H1 (cell line): ENCODE measurements around the gene ZNF521. TPM values are rescaled to one million over a fixed set of nuclear protein-coding genes. Genes with fewer than 3 reads are reported as not detected.

Source experiments
- CEBPB ChIP-seq: IDR thresholded peaks from 2 replicates; pipeline ENCODE4 v1.6.1; 2012; ENCODE audit warnings: low read depth, low read length
- CHD7 ChIP-seq: fragments of 300-600 bp; sonication (generic); IDR thresholded peaks from 2 replicates; pipeline ENCODE4 v1.7.1; 2012; ENCODE audit warnings: low read length, moderate library complexity, mild to moderate bottlenecking, inconsistent platforms; ENCODE audit not compliant: insufficient replicate concordance
- MAX ChIP-seq: IDR thresholded peaks from 2 replicates; pipeline ENCODE4 v1.6.1; 2012; ENCODE audit warnings: inconsistent platforms
- TEAD4 ChIP-seq: IDR thresholded peaks from 2 replicates; pipeline ENCODE4 v1.6.1; 2012; ENCODE audit warnings: low read depth, low read length, inconsistent platforms, mixed read lengths
- polyA plus RNA-seq, 7 experiments: library from polyadenylated mRNA; depleted of rRNA in 3 of 7; stranded (reverse) in 5 of 7; unstranded in 2 of 7; fragments of >200 nt in 5 of 7; fragments of 200-250 nt in 2 of 7; gene quantifications; 1 replicate in 5 of 7; 2 replicates in 1 of 7; 4 replicates in 1 of 7; pipeline versions ENCODE4 v1.2.1 to v1.2.3, GENCODE V29; 2011 to 2013; ENCODE audit warnings: missing spikeins in 2 of 7, mixed read lengths in 2 of 7
- total RNA-seq: library from RNA; stranded (reverse); fragmentation: NEBNext Ultra II Directional; extraction: Animal tissue kit (Norgen Biotek cat#: 25700); gene quantifications from 2 replicates; pipeline ENCODE4 v1.2.1, GENCODE V29; 2021

The ZNF521 gene
- total and polyA plus RNA-seq, 2 of the 8 experiments (the other 6 are each of a cell fraction or from before 2014, with no cell fraction given) = 9.5 to 15.8 TPM

- TF ChIP-seq CHD7 (no peak), CEBPB (no peak), TEAD4 (no peak), MAX (no peak)
Measured at GRCh38 chr18:25223899-25224886, 127.8 kb downstream of the ZNF521 start (continued).
